B cell (primary cell): Measurements from ENCODE around the gene MYOF. TPM values are rescaled to one million over a fixed set of nuclear protein-coding genes. Genes with fewer than 3 reads are reported as not detected.

Experiments
- ATAC-seq: fragments of 200-7000 bp; cut with Tn5 transposase; one replicate; pipeline ENCODE4 v1.10.0; 2021; ENCODE audit warnings: low read depth, mild to moderate bottlenecking, moderate number of reproducible peaks, moderate library complexity
- CTCF ChIA-PET: fragments of 350-600 bp; sonication (Branson Sonifier 250); formaldehyde crosslinking; loops from one replicate; lab custom pipeline; 2021; ENCODE audit warnings: antibody characterized with exemption, inconsistent platforms; lab: Charles Lee
- POLR2A ChIA-PET: fragments of 350-600 bp; sonication (Branson Sonifier 250); formaldehyde crosslinking; loops from one replicate; lab custom pipeline; 2021; ENCODE audit warnings: antibody characterized with exemption; lab: Charles Lee
- DNase-seq: peaks from one replicate; pipeline ENCODE4 v3.0.0; 2013
- H2AFZ ChIP-seq: 2 replicates; pipeline ENCODE4 v1.6.1; 2012; ENCODE audit warnings: mild to moderate bottlenecking, low read depth, low read length; ENCODE audit not compliant: insufficient read depth, poor library complexity, severe bottlenecking
- H3K27ac ChIP-seq, 2 donors: 1 replicate in 1 of 2; 2 replicates in 1 of 2; pipeline ENCODE4 v1.5.1; 2012 to 2013; ENCODE audit warnings: low read length in 2 of 2, mild to moderate bottlenecking in 2 of 2, moderate library complexity in 1 of 2
- H3K27me3 ChIP-seq, 4 experiments: fragments of 200-600 bp in 1 of 4; sonication (generic) in 1 of 4; replicated peaks in 1 of 4; 1 replicate in 2 of 4; 2 replicates in 2 of 4; pipeline versions ENCODE4 v1.6.1 to v1.7.0; 2013 to 2016; ENCODE audit warnings: low read length in 3 of 4, mild to moderate bottlenecking in 2 of 4, mixed read lengths in 1 of 4, moderate library complexity in 1 of 4; ENCODE audit not compliant: insufficient read depth in 4 of 4, control insufficient read depth in 3 of 4; ENCODE audit errors: control extremely low read depth in 1 of 4
- H3K36me3 ChIP-seq, 2 experiments: replicated peaks in 1 of 2; 1 replicate in 1 of 2; 2 replicates in 1 of 2; pipeline versions ENCODE4 v1.6.1 to v1.7.1; 2013; ENCODE audit warnings: low read length in 1 of 2; ENCODE audit not compliant: insufficient read depth in 2 of 2, control insufficient read depth in 1 of 2; ENCODE audit errors: control extremely low read depth in 1 of 2, extremely low read depth in 1 of 2
- H3K4me1 ChIP-seq, 2 donors: fragments of 200-600 bp in 1 of 2; sonication (generic) in 1 of 2; 1 replicate in 1 of 2; 2 replicates in 1 of 2; pipeline versions ENCODE4 v1.5.1 to v1.6.1; 2013 to 2017; ENCODE audit warnings: low read length in 2 of 2; ENCODE audit not compliant: control insufficient read depth in 2 of 2, insufficient read depth in 2 of 2
- H3K4me2 ChIP-seq: replicated peaks from 2 replicates; pipeline ENCODE3; 2012; ENCODE audit warnings: mild to moderate bottlenecking, low read depth, low read length; ENCODE audit not compliant: poor library complexity, severe bottlenecking
- H3K4me3 ChIP-seq, 5 experiments: fragments of 200-600 bp in 1 of 5; sonication (generic) in 1 of 5; 1 replicate in 3 of 5; 2 replicates in 2 of 5; pipeline versions ENCODE4 v1.5.1 to v1.7.0; 2011 to 2016; ENCODE audit warnings: low read length in 4 of 5, mild to moderate bottlenecking in 4 of 5, low read depth in 2 of 5, control low read depth in 1 of 5, moderate library complexity in 1 of 5; ENCODE audit not compliant: insufficient read depth in 1 of 5; ENCODE audit errors: control extremely low read depth in 1 of 5, extremely low read depth in 1 of 5
- H3K79me2 ChIP-seq: fragments of 200-600 bp; sonication (generic); one replicate; pipeline ENCODE4 v1.6.0; 2016; ENCODE audit warnings: low read length; ENCODE audit not compliant: control insufficient read depth, insufficient read depth
- H3K9ac ChIP-seq: fragments of 200-600 bp; sonication (generic); 2 replicates; pipeline ENCODE4 v1.6.1; 2017; ENCODE audit warnings: mild to moderate bottlenecking, low read length, moderate library complexity
- H3K9me3 ChIP-seq, 3 donors: one replicate each; pipeline versions ENCODE4 v1.6.1 to v1.7.1; 2013; ENCODE audit warnings: low read length in 2 of 3; ENCODE audit not compliant: control insufficient read depth in 2 of 3, insufficient read depth in 1 of 3; ENCODE audit errors: control extremely low read depth in 1 of 3
- H4K20me1 ChIP-seq: 2 replicates; pipeline ENCODE4 v1.6.0; 2012; ENCODE audit warnings: mild to moderate bottlenecking, low read length; ENCODE audit not compliant: insufficient read depth, control insufficient read depth, poor library complexity, severe bottlenecking
- H3K27ac Mint-ChIP-seq: one replicate; pipeline ENCODE4 v1.8.0; 2021; ENCODE audit warnings: mixed read lengths
- H3K27me3 Mint-ChIP-seq: one replicate; pipeline ENCODE4 v1.8.0; 2021; ENCODE audit warnings: mixed read lengths
- H3K4me1 Mint-ChIP-seq: one replicate; pipeline ENCODE4 v1.8.0; 2021; ENCODE audit warnings: mixed read lengths
- H3K4me3 Mint-ChIP-seq: one replicate; pipeline ENCODE4 v1.8.0; 2021; ENCODE audit warnings: mixed read lengths
- H3K9me3 Mint-ChIP-seq: one replicate; pipeline ENCODE4 v1.8.0; 2022; ENCODE audit warnings: mixed read lengths; ENCODE audit not compliant: insufficient read depth
- EZH2 ChIP-seq: IDR thresholded peaks from 2 replicates; pipeline ENCODE4 v1.6.1; 2012; ENCODE audit warnings: borderline replicate concordance, low read depth, mild to moderate bottlenecking, moderate library complexity, low read length; ENCODE audit not compliant: insufficient read depth, poor library complexity, severe bottlenecking
- WGBS: methylation state at CpG from one replicate; pipeline ENCODE4 v1.1.5; 2013; ENCODE audit warnings: missing lambda C conversion rate; ENCODE audit not compliant: insufficient coverage; 5-methylcytosine and 5-hydroxymethylcytosine counted together
- intact Hi-C: fragments of 100-400 bp; cut with micrococcal nuclease; formaldehyde crosslinking; loops from one replicate; pipeline ENCODE4 v1.10.0; 2022
- polyA plus RNA-seq: library from polyadenylated mRNA; depleted of rRNA; stranded (reverse); fragments of >200 nt; gene quantifications from 2 replicates; pipeline ENCODE4 v1.2.3, GENCODE V29; 2012
- total RNA-seq, 2 donors: library from RNA; stranded (reverse); fragments of 120-200 nt in 1 of 2; gene quantifications; 1 replicate in 1 of 2; 2 replicates in 1 of 2; pipeline versions ENCODE4 v1.2.3 to v1.2.4, GENCODE V29; 2013 to 2022
- TF ChIP-seq, protein P1 (sequence below): fragments of 200-600 bp; IDR thresholded peaks from one replicate; pipeline ENCODE4 v1.8.0; 2022; ENCODE audit warnings: antibody characterized with exemption, mild to moderate bottlenecking

MYOF gene
- total and polyA plus RNA-seq, 2 donors (not counting 1 experiment from before 2014, with no cell fraction given): 0.07 to 0.18 TPM

DNA sequence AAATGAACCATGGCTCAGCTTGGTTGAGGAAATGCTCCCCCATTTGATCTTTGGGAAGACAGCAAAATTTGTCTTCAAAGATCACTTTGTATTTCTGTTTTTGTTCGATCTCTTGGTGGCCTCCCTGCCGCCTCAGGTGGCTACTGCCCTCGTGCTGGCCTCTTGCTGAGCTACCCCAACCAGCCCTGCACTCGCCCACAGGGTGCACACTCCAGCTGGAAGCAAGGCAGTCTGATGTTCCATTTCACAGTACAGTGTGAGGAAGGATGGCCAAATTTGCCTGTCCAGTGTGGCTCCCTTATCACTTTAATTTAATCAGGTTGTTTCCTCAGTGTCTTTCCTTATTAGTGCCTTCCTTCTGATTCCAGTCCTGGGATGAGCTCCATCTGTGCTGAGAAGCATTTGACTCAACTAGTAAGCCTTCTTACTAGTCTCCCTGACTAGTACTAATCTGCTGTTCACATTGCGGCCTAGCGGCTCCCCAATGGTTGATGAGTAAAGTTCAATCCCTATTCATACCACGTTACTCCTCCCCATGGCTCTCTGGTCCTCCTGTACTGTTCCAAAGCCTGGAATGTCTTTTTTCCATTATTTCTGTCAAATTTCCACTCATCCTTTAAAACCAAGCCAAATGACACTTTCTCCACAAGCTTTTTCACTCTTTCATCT lies 8.2 kb downstream of the MYOF start:
- Histone ChIP-seq H3K4me3 (no peak overlapping the region), H3K36me3 (no peaks in the 10 kb centered on the region), H3K9ac (no peak overlapping the region), H3K27ac (no peak overlapping the region), H4K20me1 (no peaks in the 10 kb centered on the region), H3K79me2 (no peaks in the 10 kb centered on the region), H3K27me3 (no peaks in the 10 kb centered on the region), H3K4me2 (no peak overlapping the region), H3K9me3 (no peaks in the 10 kb centered on the region), H3K4me1 (no peaks in the 10 kb centered on the region), H2AFZ (no peak overlapping the region)
- no peaks in the 10 kb centered on the region for H3K4me1 Mint-ChIP-seq
- H3K27ac Mint-ChIP-seq: no peak overlapping the region
- TF ChIP-seq, protein P1, sequence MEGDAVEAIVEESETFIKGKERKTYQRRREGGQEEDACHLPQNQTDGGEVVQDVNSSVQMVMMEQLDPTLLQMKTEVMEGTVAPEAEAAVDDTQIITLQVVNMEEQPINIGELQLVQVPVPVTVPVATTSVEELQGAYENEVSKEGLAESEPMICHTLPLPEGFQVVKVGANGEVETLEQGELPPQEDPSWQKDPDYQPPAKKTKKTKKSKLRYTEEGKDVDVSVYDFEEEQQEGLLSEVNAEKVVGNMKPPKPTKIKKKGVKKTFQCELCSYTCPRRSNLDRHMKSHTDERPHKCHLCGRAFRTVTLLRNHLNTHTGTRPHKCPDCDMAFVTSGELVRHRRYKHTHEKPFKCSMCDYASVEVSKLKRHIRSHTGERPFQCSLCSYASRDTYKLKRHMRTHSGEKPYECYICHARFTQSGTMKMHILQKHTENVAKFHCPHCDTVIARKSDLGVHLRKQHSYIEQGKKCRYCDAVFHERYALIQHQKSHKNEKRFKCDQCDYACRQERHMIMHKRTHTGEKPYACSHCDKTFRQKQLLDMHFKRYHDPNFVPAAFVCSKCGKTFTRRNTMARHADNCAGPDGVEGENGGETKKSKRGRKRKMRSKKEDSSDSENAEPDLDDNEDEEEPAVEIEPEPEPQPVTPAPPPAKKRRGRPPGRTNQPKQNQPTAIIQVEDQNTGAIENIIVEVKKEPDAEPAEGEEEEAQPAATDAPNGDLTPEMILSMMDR: no peak
- TF ChIP-seq EZH2: no peak
- 70% methylated on average over 4 of the region's 7 CpGs for WGBS
- no peak for ATAC-seq
- no peaks in the 10 kb centered on the region for H3K9me3 Mint-ChIP-seq
- H3K4me3 Mint-ChIP-seq: no peak overlapping the region
- intact Hi-C loops: no loop called here
- no peak for DNase-seq
- ChIA-PET POLR2A (no interaction called here), CTCF (interaction anchor here (1.5 to 11.3 kb wide), 2 partner anchors 54 to 96 kb away, joined by 3 to 342 read pairs; no protein-coding TSS in a partner anchor)
- no peaks in the 10 kb centered on the region for H3K27me3 Mint-ChIP-seq

DNA sequence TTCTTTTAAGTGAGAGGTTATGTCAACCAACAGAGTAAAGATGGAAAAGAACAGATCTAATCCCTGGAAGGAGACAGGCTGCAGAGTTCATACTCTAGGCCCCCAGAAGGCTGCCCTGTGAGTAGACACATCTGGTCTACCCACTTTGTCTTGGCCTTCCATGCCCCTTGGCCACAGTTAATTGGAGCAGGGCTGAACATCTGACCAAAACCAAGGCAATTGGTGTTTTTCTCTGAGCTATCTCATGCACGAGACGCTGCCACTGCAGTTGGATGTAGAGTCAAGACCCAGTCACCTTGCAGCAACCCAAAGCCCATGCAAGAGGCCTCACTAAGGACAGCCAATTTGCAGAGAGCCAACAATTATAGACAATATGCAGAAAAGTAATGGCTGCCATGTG lies 9.0 kb downstream of the MYOF start:
- Histone ChIP-seq H2AFZ (no peak overlapping the region), H3K9me3 (no peaks in the 10 kb centered on the region), H3K27me3 (no peaks in the 10 kb centered on the region), H3K36me3 (no peaks in the 10 kb centered on the region), H3K79me2 (no peaks in the 10 kb centered on the region), H3K4me2 (no peak overlapping the region), H4K20me1 (no peaks in the 10 kb centered on the region), H3K4me3 (no peak overlapping the region), H3K27ac (no peak overlapping the region), H3K4me1 (no peaks in the 10 kb centered on the region), H3K9ac (no peak overlapping the region)
- WGBS: 100% methylated on average over 2 of the region's 2 CpGs
- no peaks in the 10 kb centered on the region for H3K27me3 Mint-ChIP-seq
- no peak for DNase-seq
- no peaks in the 10 kb centered on the region for H3K4me1 Mint-ChIP-seq
- no peak for TF ChIP-seq EZH2
- TF ChIP-seq, protein P1: no peak
- no peak overlapping the region for H3K4me3 Mint-ChIP-seq
- no peaks in the 10 kb centered on the region for H3K9me3 Mint-ChIP-seq
- intact Hi-C loops: no loop called here
- H3K27ac Mint-ChIP-seq: no peak overlapping the region
- CTCF ChIA-PET: interaction anchor here (1.5 to 3.3 kb wide), 2 partner anchors 9 to 53 kb away, joined by 3 to 14 read pairs; partner anchors contain the start of gene MYOF
- ATAC-seq: no peak
- POLR2A ChIA-PET: no interaction called here
